ENCODE measurements around the gene NCOR2.

NCOR2 gene

GRCh38 chr12:124566997-124567672, at the start of gene NCOR2:
NCOR2 (minus strand) TSS chr12:124567612; CDS start chr12:124495251, 72,361 bp downstream.
- DNase-seq (ENCODE audit: low read depth in 2 of 2): peak in 1 of 2 donors; percentile 29

GRCh38 chr12:124616394-124617221, 49.2 kb upstream of the NCOR2 start:
- no peak for DNase-seq (ENCODE audit: low read depth in 2 of 2)

- no peak for DNase-seq (ENCODE audit: low read depth in 2 of 2)
Measured at GRCh38 chr12:124614512-124615292, 47.3 kb upstream of the NCOR2 start.

GRCh38 chr12:124613151-124613585, 45.8 kb upstream of the NCOR2 start:
- no peak for DNase-seq (ENCODE audit: low read depth in 2 of 2)

GRCh38 chr12:124612410-124612680, 44.9 kb upstream of the NCOR2 start:
- no peak for DNase-seq (ENCODE audit: low read depth in 2 of 2)

GRCh38 chr12:124611559-124612409, 44.4 kb upstream of the NCOR2 start:
- no peak for DNase-seq (ENCODE audit: low read depth in 2 of 2)

- DNase-seq (ENCODE audit: low read depth in 2 of 2): no peak
Measured at GRCh38 chr12:124610629-124611558, 43.5 kb upstream of the NCOR2 start.

- no peak for DNase-seq (ENCODE audit: low read depth in 2 of 2)
Measured at GRCh38 chr12:124610021-124610612, 42.7 kb upstream of the NCOR2 start.

GRCh38 chr12:124609041-124609989, 41.9 kb upstream of the NCOR2 start:
- DNase-seq (ENCODE audit: low read depth in 2 of 2): peak; percentile 39 to 76

GRCh38 chr12:124608450-124608870, 41.0 kb upstream of the NCOR2 start:
- DNase-seq (ENCODE audit: low read depth in 2 of 2): no peak

- no peak for DNase-seq (ENCODE audit: low read depth in 2 of 2)
Measured at GRCh38 chr12:124607681-124608425, 40.4 kb upstream of the NCOR2 start.

GRCh38 chr12:124605883-124606774, 38.7 kb upstream of the NCOR2 start:
- DNase-seq (ENCODE audit: low read depth in 2 of 2): no peak

- DNase-seq (ENCODE audit: low read depth in 2 of 2): no peak
Measured at GRCh38 chr12:124605150-124605882, 37.9 kb upstream of the NCOR2 start.

- no peak for DNase-seq (ENCODE audit: low read depth in 2 of 2)
Measured at GRCh38 chr12:124604264-124604680, 36.9 kb upstream of the NCOR2 start.

GRCh38 chr12:124603831-124604251, 36.4 kb upstream of the NCOR2 start:
- no peak for DNase-seq (ENCODE audit: low read depth in 2 of 2)

- no peak for DNase-seq (ENCODE audit: low read depth in 2 of 2)
Measured at GRCh38 chr12:124603100-124603541, 35.7 kb upstream of the NCOR2 start.

All from stimulated activated CD4-positive, alpha-beta T cell treated with anti-CD3 and anti-CD28 coated beads, Interleukin-1b, Interleukin-23, amount 100 ng/mL, for 1 hour (primary cell).